GM18499 (cell line): Measurements from ENCODE around the gene SLFN13.
"Not testable (repeated sequence)": the region's sequence is repeated elsewhere in the genome, so short reads cannot be mapped to it uniquely, and the experiment has no call there.

Source experiments
- ATAC-seq: cut with Tn5 transposase; IDR thresholded peaks from one replicate; pipeline ENCODE4 v1.9.1; 2021; ENCODE audit warnings: moderate number of reproducible peaks; ENCODE audit not compliant: insufficient read depth, unreplicated experiment

Gene SLFN13

GRCh38 chr17:35433075-35433894, 15.3 kb downstream of the SLFN13 start:
- ATAC-seq = no peak

GRCh38 chr17:35432176-35433074, 16.1 kb downstream of the SLFN13 start, which contains the start of gene SLFN12:
Gene SLFN12 (minus strand): TSS chr17:35432500. CDS start chr17:35423028, 9,472 bp downstream.
- ATAC-seq = no peak

- no peak for ATAC-seq
Observed at GRCh38 chr17:35429702-35430101, 18.9 kb downstream of the SLFN13 start.

GRCh38 chr17:35428229-35428628, 20.3 kb downstream of the SLFN13 start:
- ATAC-seq = no peak

GRCh38 chr17:35423761-35424160, 24.8 kb downstream of the SLFN13 start:
- ATAC-seq = no peak

GRCh38 chr17:35421069-35421468, 27.5 kb downstream of the SLFN13 start:
- not testable (repeated sequence) for ATAC-seq

- ATAC-seq = no peak
Observed at GRCh38 chr17:35416659-35417058, 31.9 kb downstream of the SLFN13 start.

- not testable (repeated sequence) for ATAC-seq
Observed at GRCh38 chr17:35414707-35415106, 33.9 kb downstream of the SLFN13 start.

GRCh38 chr17:35414247-35414646, 34.3 kb downstream of the SLFN13 start:
- no peak for ATAC-seq

- ATAC-seq = no peak
Observed at GRCh38 chr17:35407531-35407930, 41.0 kb downstream of the SLFN13 start.

GRCh38 chr17:35406568-35406967, 42.0 kb downstream of the SLFN13 start:
- no peak for ATAC-seq

- no peak for ATAC-seq
Observed at GRCh38 chr17:35404360-35404759, 44.2 kb downstream of the SLFN13 start.

GRCh38 chr17:35393783-35394182, 54.8 kb downstream of the SLFN13 start:
- not testable (repeated sequence) for ATAC-seq

GRCh38 chr17:35390663-35391062, 57.9 kb downstream of the SLFN13 start:
- no peak for ATAC-seq

GRCh38 chr17:35390156-35390555, 58.4 kb downstream of the SLFN13 start:
- no peak for ATAC-seq

- no peak for ATAC-seq
Observed at GRCh38 chr17:35387496-35387895, 61.1 kb downstream of the SLFN13 start.
